Stimulated activated CD4-positive, alpha-beta T cell treated with anti-CD3 and anti-CD28 coated beads, Interleukin-12 subunit alpha, Interleukin-12 subunit beta, amount 100 ng/mL, for 24 hours (primary cell): ENCODE measurements around the gene KCNH4.
A peak's percentile ranks its signal among the peaks of the same experiment; 100 is the strongest.
"Not testable (repeated sequence)": the region's sequence is repeated elsewhere in the genome, so short reads cannot be mapped to it uniquely, and the experiment has no call there.

Experiments
- DNase-seq, 2 experiments: peaks; one replicate each; pipeline ENCODE4 v3.0.0-alpha.2; 2020; ENCODE audit warnings: low read depth in 2 of 2

The KCNH4 gene

DNA sequence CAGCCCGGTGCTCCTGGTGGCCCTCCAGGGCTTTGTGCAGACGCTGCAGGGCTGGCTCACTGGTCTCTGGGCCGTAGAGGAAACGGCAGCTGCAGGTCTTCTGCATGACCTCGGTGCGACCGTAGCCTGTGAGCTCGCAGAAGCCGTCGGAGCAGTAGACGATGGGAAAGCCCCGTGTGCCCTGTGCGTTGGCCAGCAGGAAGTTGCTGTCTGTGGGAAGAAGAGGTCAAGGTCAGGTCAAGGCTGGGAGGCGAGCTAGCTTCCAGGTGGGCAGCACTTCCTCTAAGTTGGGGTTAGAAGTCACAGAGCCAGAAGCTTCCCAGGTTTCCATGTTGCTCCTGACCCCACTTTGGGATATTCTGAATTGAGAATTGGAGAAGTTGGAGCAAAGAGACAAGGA is 2.1 kb downstream of the KCNH4 start:
- DNase-seq = no peak

DNA sequence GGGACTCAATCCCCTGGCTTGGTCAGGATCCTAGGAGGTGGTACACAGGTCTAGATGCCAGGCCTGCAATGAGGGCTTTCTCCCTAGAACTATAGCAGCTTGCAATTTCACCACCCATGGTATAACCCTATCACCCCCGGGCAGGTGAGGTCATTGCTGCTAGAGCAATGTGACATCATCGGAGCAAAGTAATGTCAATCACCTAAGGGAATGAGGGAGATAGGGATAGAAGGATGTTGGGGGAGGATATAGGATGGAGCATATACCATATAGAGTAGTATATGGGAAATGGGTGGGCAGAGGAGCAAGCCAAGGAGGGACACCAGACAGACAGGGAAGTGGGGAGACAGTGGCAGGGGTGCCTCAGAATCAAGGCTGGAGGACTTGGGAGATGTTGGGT is 3.3 kb downstream of the KCNH4 start:
- DNase-seq = no peak

DNA sequence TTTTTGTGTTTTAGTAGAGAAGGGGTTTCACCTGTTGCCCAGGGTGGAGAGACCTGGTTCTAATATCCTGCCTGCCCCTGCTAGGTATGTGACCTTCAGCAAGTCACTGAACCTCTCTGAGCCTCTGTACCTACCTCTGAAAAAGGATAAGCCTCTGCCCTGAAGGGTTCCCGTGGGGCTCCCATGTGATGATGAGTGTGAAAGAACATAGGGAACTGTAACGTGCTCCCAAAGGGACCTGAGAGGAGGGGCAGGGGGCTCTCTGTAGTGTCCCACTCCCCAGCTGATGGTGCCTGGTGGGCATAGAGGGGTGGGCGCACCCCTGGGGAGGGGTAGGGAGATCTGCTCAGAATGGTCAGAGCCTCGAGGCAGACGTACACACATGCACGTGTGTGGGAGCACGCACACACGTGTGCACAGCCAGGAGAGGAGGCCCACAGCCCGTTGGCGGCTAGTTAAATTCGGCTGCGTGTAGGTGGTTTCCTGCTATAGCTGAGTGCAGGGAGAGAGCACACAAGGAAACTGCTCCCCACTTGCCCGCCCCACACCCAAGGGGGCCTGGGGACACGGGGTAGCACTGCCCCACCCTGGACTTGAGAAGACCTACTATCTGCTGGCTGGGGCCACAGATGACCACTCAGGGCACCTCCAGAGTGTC is 6.7 kb downstream of the KCNH4 start:
- no peak for DNase-seq

DNA sequence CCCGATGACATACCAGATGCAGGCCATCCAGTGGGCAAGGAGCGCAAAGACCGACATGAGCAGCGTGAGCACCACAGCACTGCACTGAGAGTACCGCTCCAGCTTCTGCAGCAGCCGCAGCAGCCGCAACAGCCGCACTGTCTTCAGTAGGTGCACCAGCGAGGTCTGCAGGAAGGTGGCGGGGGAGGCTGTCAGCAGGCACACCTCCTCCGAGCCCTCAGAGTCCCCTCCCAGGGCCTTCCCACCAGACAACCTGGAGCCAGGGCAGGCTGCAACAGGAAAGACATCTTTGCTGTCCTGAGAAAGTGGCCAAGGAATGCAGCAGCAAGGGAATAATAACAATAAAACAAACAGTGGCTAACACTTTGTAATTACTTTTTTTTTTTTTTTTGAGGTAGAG is 9.1 kb downstream of the KCNH4 start:
- DNase-seq = no peak

GRCh38 chr17:42169351-42169750 is 11.6 kb downstream of the KCNH4 start:
- DNase-seq = no peak

DNA sequence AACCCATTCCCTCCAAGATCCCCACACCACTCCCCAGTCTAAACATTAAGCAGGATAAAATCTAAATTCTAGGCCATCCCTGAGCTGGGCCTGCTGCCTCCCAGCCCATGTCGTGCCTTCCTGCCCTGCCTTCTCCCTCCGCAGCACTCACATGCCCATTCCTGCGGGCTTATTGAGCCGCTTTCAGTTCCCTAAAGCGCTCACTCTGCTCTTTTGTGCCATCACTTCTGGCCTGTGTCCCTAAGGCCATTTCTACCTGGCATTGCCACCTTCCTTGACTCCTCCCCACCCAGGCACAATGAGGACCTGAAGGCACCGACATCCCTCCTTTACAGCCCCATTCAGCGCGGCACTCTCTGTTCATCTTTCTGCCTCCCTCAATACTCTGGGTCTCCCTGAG is 13.1 kb downstream of the KCNH4 start:
- DNase-seq = no peak

GRCh38 chr17:42166196-42166763 is 14.7 kb downstream of the KCNH4 start:
- no peak for DNase-seq

GRCh38 chr17:42165751-42166150 is 15.2 kb downstream of the KCNH4 start:
- DNase-seq = no peak

DNA sequence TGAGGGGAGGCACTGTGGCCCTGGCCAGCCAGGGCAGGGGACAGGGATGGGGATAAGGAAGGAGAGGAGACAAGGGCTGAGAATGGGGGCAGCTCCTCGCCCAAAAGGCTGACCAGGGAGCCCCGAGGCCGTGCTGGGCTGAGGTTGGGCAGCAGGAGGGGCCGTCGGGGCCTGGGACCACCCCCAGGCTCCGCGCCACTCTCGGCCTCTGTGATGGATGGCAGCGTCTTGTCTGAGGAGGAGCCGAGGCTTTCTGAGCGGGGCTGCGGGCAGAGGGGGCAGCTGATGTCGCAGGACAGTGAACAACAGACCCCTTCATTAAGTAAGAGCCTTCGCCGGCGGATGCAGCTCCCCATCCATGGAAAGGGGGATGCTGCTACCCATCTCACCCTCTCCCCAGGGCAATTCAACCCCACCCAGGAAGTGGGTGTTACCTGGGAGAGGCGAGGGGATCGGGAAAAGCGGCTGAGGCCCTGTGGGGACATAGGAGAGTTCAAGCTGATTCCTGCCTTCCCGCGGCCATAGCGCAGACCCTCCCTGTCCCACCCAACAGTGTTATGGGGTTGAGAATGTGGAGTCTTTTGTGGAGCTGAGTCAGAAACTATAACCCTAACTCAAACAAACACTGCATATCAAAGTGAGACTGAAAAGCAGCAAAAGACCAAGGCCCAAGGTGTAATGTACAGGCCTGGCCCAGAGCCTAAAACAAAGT is 17.1 kb downstream of the KCNH4 start:
- no peak for DNase-seq

DNA sequence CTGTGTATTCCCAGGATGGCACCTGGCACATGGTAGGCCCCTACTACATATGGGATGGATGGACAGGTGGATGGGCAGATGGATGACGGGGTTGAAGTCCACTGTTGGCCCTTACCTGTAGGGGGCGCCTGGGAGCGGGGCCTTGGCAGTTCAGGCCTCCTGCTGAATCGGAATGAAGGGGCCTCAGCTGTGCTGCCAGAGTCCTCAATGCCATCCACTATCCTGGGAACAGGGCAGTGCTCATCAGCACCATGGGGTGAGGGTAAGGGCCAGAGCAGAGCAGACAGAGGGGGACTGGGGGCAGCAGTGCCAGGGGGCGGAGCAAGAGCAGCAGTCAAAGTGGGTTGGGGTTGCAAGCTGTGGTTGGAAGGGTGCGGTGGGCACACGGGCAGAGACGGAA is 17.8 kb downstream of the KCNH4 start:
- DNase-seq = peak in 1 of 2 experiments; percentile 46

GRCh38 chr17:42160531-42160910 is 20.4 kb downstream of the KCNH4 start:
- DNase-seq = no peak

DNA sequence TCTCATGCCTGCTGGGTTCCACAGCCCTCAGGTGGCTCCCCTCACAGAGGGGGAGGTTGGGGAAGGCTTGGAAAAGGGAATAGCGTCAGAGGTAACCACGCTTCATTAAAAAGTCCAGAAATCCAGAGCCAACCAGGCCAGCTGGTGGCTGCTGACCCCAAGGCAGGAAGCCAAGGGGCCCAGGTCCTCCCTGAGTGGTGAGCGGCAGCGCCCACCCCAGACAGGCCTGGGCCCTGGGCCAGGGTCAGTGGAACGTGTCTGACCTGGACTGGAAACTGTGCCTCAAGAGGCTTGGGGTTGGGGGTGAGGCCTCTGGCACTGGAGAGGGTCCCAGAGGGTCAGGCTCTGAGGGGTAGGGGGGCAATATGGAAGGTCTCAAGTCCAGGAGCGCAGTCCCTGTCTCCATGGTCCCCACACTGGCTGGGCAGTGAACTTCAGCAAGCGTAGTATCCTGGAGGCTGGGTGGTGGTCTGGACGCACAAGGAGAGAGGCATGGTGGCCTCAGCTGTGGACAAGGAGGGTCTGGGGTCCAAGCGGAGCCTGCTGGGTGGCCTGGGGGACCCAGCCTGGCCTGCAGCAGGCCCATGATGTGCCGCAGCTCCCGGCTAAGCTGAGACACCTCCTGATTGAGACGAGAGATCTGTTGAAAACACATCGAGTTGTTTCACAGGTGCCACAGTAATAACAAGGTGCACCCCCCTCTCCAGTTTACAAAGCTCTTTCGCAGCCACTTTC is 21.0 kb downstream of the KCNH4 start:
- no peak for DNase-seq

DNA sequence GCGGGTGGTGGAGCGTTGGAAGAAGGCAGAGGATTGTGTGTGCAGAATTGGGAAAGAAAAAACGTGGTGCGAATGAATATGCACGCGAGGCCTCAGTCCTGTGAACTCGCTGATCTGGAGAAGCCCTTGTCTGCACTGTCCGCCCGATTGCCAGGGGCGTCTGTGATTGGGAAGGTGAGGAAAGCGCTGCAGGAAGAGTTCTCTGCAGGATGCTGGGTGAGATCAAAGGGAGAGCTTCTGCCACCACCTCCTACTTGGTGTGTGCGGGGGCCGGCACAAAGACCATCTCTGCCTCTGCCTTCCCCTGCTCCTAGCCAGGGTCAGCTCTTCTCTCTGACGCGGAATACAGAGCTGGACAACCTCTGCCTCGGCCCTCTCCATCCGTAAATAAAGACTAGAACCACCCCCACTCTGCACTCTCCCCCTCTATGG is 25.3 kb downstream of the KCNH4 start:
- DNase-seq = no peak

DNA sequence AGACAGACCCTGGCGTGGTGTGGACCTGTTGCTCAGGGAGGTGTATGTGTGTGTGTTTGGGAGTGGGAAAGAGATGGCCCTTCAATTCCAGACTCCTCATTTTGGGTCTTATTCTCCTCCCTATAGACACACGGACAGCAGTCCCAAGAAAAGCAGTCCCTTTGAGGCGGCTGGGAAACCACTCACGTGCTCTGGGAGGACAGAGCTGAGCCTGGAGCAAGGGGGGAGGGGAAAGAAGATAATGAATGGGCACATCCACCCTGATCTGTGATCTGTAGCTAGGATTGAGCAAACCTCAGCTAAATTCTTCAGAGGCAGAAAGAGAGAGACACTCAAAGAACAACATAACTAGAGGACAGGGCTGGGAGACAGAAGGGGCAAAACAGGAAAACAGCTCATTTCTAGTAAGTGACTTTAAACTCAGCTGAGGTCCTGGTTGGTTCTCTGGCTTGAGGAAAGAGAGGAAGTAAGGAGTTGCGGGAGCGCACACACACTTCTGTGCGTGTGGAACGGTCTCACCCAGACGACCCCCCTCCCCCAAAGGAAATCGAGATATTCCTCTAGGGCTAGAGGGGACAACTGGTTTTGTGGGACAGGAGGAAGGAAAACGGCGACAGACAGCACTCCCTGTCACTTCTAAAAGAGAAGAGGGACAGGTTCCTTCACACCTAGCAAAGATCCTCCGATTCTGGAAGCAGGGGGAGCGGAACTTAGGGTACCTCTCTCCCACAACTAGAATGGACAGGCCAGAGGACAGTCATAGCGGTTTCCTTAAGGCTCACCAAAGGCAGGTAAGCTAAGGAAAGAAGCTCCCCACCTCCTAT is 26.8 kb downstream of the KCNH4 start:
- no peak for DNase-seq

GRCh38 chr17:42146911-42147607 is 33.9 kb downstream of the KCNH4 start:
- no peak for DNase-seq

DNA sequence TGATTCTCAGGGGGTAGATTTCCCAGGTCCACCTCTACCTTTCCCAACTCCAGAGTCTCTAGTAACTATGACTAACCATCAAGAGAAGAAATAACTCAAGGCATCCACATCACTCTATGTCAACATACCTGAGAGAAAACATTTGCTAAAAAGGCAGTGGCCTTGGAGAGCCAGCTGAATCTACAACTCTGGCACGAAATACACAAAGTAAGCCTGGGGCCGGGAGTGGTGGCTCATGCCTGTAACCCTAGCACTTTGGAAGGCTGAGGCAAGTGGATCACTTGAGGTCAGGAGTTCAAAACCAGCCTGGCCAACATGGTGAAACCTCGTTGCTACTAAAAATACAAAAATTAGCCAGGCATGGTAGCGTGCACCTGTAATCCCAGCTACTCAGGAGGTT is 37.8 kb downstream of the KCNH4 start:
- DNase-seq = not testable (repeated sequence)

- DNase-seq = no peak
Observed at GRCh38 chr17:42142371-42142896, 38.5 kb downstream of the KCNH4 start.

DNA sequence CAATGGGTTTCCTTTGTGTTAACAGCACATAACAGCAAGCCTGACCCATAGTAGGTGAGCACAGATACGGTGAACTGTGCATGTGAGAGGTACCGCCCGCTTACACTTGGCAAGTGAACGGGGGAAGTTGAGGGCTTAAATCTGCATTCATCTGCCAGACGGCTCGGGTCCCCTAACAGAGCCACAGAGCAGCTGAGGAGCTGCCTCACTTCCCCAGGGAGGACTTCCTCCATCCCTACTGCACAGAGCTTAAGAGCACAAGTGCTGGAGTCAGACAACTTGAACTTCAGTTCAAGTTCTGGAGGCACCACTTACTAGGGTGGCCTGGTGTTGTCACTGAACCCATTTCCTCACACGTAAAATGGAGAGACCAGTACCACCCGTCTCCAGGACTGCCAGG is 39.6 kb downstream of the KCNH4 start:
- DNase-seq = no peak

DNA sequence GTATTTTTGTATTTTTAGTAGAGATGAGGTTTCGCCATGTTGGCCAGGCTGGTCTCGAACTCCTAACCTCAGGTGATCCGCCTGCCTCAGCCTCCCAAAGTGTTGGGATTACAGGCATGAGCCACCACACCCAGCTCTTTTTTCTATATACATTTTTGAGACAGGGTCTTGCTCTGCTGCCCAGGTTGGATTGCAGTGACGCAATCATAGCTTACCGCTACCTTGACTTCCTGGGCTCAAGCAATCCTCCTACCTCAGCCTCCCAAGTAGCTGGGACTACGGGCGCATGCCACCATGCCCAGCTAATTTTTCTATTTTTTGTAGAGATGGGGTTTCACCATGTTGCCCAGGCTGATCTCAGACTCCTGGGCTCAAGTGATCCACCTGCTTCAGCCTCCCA is 40.3 kb downstream of the KCNH4 start:
- DNase-seq = not testable (repeated sequence)

GRCh38 chr17:42138749-42139492 is 42.0 kb downstream of the KCNH4 start:
- DNase-seq = no peak
